Immature natural killer cell (primary cell): Measurements from ENCODE around the gene PURB. TPM values are rescaled to one million over a fixed set of nuclear protein-coding genes. Genes with fewer than 3 reads are reported as not detected.

ENCODE experiments used
- DNase-seq, 3 donors: peaks; one replicate each; pipeline ENCODE4 v3.0.0; 2022; ENCODE audit warnings: mixed read lengths in 1 of 3
- H3K27ac Mint-ChIP-seq, 6 donors: one replicate each; pipeline ENCODE4 v1.8.0; 2020; ENCODE audit warnings: mixed read lengths in 6 of 6, mild to moderate bottlenecking in 5 of 6, inconsistent platforms in 4 of 6, moderate library complexity in 3 of 6
- H3K27me3 Mint-ChIP-seq, 3 donors: one replicate each; pipeline ENCODE4 v1.8.0; 2020 to 2021; ENCODE audit warnings: low read depth in 3 of 3, mild to moderate bottlenecking in 3 of 3, mixed read lengths in 3 of 3, moderate library complexity in 3 of 3, inconsistent platforms in 1 of 3
- H3K36me3 Mint-ChIP-seq, 3 donors: one replicate each; pipeline ENCODE4 v1.8.0; 2020; ENCODE audit warnings: mixed read lengths in 3 of 3, inconsistent platforms in 2 of 3, mild to moderate bottlenecking in 2 of 3
- H3K4me1 Mint-ChIP-seq, 2 donors: one replicate each; pipeline ENCODE4 v1.8.0; 2020; ENCODE audit warnings: inconsistent platforms in 2 of 2, mild to moderate bottlenecking in 2 of 2, mixed read lengths in 2 of 2, moderate library complexity in 1 of 2
- H3K4me3 Mint-ChIP-seq, 5 donors: one replicate each; pipeline ENCODE4 v1.8.0; 2020; ENCODE audit warnings: mild to moderate bottlenecking in 5 of 5, mixed read lengths in 5 of 5, inconsistent platforms in 3 of 5, moderate library complexity in 3 of 5
- H3K9me3 Mint-ChIP-seq, 6 donors: one replicate each; pipeline ENCODE4 v1.8.0; 2020; ENCODE audit warnings: mild to moderate bottlenecking in 6 of 6, mixed read lengths in 6 of 6, inconsistent platforms in 4 of 6, moderate library complexity in 3 of 6
- polyA plus RNA-seq, 3 donors: library from polyadenylated mRNA; unstranded; fragments of 300-500 nt; fragmentation: Illumina TruSeq; gene quantifications; one replicate each; pipeline ENCODE4 v1.2.3, GENCODE V29; 2021

The PURB gene
- polyA plus RNA-seq, 3 donors from 2014 or later, result 2.4 to 3.2 (median 3.2) TPM

GRCh38 chr7:44909596-44910389, 24.5 kb upstream of the PURB start:
- H3K27me3 Mint-ChIP-seq, result peaks cover 0 to 2% (median 0%) of the 10 kb centered on the region in 3 donors
- DNase-seq, result no peak
- no peak overlapping the region for H3K27ac Mint-ChIP-seq
- no peaks in the 10 kb centered on the region for H3K4me1 Mint-ChIP-seq
- H3K36me3 Mint-ChIP-seq, result peaks cover 0 to 3% (median 0%) of the 10 kb centered on the region in 3 donors
- no peaks in the 10 kb centered on the region for H3K9me3 Mint-ChIP-seq
- no peak overlapping the region for H3K4me3 Mint-ChIP-seq

GRCh38 chr7:44906965-44907364, 21.6 kb upstream of the PURB start:
- no peaks in the 10 kb centered on the region for H3K9me3 Mint-ChIP-seq
- no peak for DNase-seq
- H3K36me3 Mint-ChIP-seq, result peaks cover 0 to 3% (median 0%) of the 10 kb centered on the region in 3 donors
- H3K4me1 Mint-ChIP-seq, result no peaks in the 10 kb centered on the region
- H3K27ac Mint-ChIP-seq, result peak overlapping the region in 2 of 6 donors; percentile 29 to 51
- peaks cover 0 to 2% (median 0%) of the 10 kb centered on the region in 3 donors for H3K27me3 Mint-ChIP-seq
- H3K4me3 Mint-ChIP-seq, result no peak overlapping the region

- no peaks in the 10 kb centered on the region for H3K4me1 Mint-ChIP-seq
- no peak overlapping the region for H3K4me3 Mint-ChIP-seq
- no peak for DNase-seq
- H3K27ac Mint-ChIP-seq, result peak overlapping the region in 1 of 6 donors; percentile 63
- H3K9me3 Mint-ChIP-seq, result no peaks in the 10 kb centered on the region
- H3K27me3 Mint-ChIP-seq, result peaks cover 0 to 2% (median 0%) of the 10 kb centered on the region in 3 donors
- peaks cover 0 to 3% (median 0%) of the 10 kb centered on the region in 3 donors for H3K36me3 Mint-ChIP-seq
These were observed 19.8 kb upstream of the PURB start for GRCh38 chr7:44905002-44905635.

- Mint-ChIP-seq H3K27ac (no peak overlapping the region), H3K9me3 (peaks cover 0 to 2% (median 0%) of the 10 kb centered on the region in 6 donors), H3K27me3 (no peaks in the 10 kb centered on the region), H3K4me1 (peaks cover 3 to 5% of the 10 kb centered on the region in 2 donors), H3K36me3 (no peaks in the 10 kb centered on the region), H3K4me3 (no peak overlapping the region)
- no peak for DNase-seq
These were observed 14.1 kb upstream of the PURB start for GRCh38 chr7:44899443-44899842.

GRCh38 chr7:44898039-44898438, 12.7 kb upstream of the PURB start:
- H3K4me3 Mint-ChIP-seq, result no peak overlapping the region
- no peak overlapping the region for H3K27ac Mint-ChIP-seq
- peaks cover 0 to 3% (median 0%) of the 10 kb centered on the region in 3 donors for H3K36me3 Mint-ChIP-seq
- H3K27me3 Mint-ChIP-seq, result no peaks in the 10 kb centered on the region
- H3K9me3 Mint-ChIP-seq, result peaks cover 0 to 2% (median 0%) of the 10 kb centered on the region in 6 donors
- DNase-seq, result no peak
- H3K4me1 Mint-ChIP-seq, result peaks cover 3 to 5% of the 10 kb centered on the region in 2 donors

GRCh38 chr7:44897309-44897708, 12.0 kb upstream of the PURB start:
- no peak overlapping the region for H3K4me3 Mint-ChIP-seq
- H3K27ac Mint-ChIP-seq, result no peak overlapping the region

GRCh38 chr7:44894888-44895580, 9.7 kb upstream of the PURB start:
- Mint-ChIP-seq H3K4me3 (no peak overlapping the region), H3K36me3 (peaks cover 0 to 6% (median 0%) of the 10 kb centered on the region in 3 donors), H3K9me3 (peaks cover 0 to 2% (median 0%) of the 10 kb centered on the region in 6 donors), H3K4me1 (peaks cover 21 to 26% of the 10 kb centered on the region in 2 donors), H3K27me3 (no peaks in the 10 kb centered on the region), H3K27ac (peak overlapping the region in 1 of 6 donors; percentile 58)
- DNase-seq, result no peak

More at GRCh38 chr7:44897309-44897708, 12.0 kb upstream of the PURB start:
- Mint-ChIP-seq H3K27me3 (no peaks in the 10 kb centered on the region), H3K4me1 (peaks cover 5 to 10% of the 10 kb centered on the region in 2 donors), H3K36me3 (peaks cover 0 to 6% (median 0%) of the 10 kb centered on the region in 3 donors), H3K9me3 (peaks cover 0 to 2% (median 0%) of the 10 kb centered on the region in 6 donors)
- DNase-seq, result no peak

GRCh38 chr7:44893710-44894234, 8.4 kb upstream of the PURB start:
- peak overlapping the region in 1 of 6 donors; percentile 68 for H3K27ac Mint-ChIP-seq

GRCh38 chr7:44891791-44892190, 6.5 kb upstream of the PURB start:
- no peak for DNase-seq
- Mint-ChIP-seq H3K27ac (peak overlapping the region; percentile 86 to 99 (median 95)), H3K4me1 (peaks cover 19 to 22% of the 10 kb centered on the region in 2 donors), H3K36me3 (peaks cover 0 to 6% (median 0%) of the 10 kb centered on the region in 3 donors), H3K27me3 (no peaks in the 10 kb centered on the region), H3K9me3 (no peaks in the 10 kb centered on the region), H3K4me3 (peak overlapping the region; percentile 48 to 63 (median 54))

More at GRCh38 chr7:44893710-44894234, 8.4 kb upstream of the PURB start:
- Mint-ChIP-seq H3K36me3 (peaks cover 0 to 6% (median 0%) of the 10 kb centered on the region in 3 donors), H3K4me3 (no peak overlapping the region), H3K27me3 (no peaks in the 10 kb centered on the region), H3K4me1 (peaks cover 21 to 26% of the 10 kb centered on the region in 2 donors), H3K9me3 (peaks cover 0 to 2% (median 0%) of the 10 kb centered on the region in 6 donors)
- no peak for DNase-seq

- peak; percentile 30 to 55 (median 45) for DNase-seq
- H3K4me1 Mint-ChIP-seq, result peaks cover 23 to 26% of the 10 kb centered on the region in 2 donors
- H3K36me3 Mint-ChIP-seq, result peaks cover 0 to 6% (median 0%) of the 10 kb centered on the region in 3 donors
- no peaks in the 10 kb centered on the region for H3K27me3 Mint-ChIP-seq
- H3K27ac Mint-ChIP-seq, result peak overlapping the region; percentile 86 to 99 (median 95)
- H3K4me3 Mint-ChIP-seq, result peak overlapping the region; percentile 48 to 63 (median 54)
- H3K9me3 Mint-ChIP-seq, result no peaks in the 10 kb centered on the region
These were observed 6.0 kb upstream of the PURB start for GRCh38 chr7:44891372-44891771.

- DNase-seq, result no peak
- H3K36me3 Mint-ChIP-seq, result peaks cover 3 to 10% (median 4%) of the 10 kb centered on the region in 3 donors
- H3K4me1 Mint-ChIP-seq, result peaks cover 33 to 39% of the 10 kb centered on the region in 2 donors
- peak overlapping the region in 5 of 6 donors; percentile 26 to 75 (median 72) for H3K27ac Mint-ChIP-seq
- H3K9me3 Mint-ChIP-seq, result peaks cover 0 to 4% (median 0%) of the 10 kb centered on the region in 6 donors
- peaks cover 9 to 16% (median 12%) of the 10 kb centered on the region in 3 donors for H3K27me3 Mint-ChIP-seq
- H3K4me3 Mint-ChIP-seq, result no peak overlapping the region
These were observed 3.9 kb upstream of the PURB start for GRCh38 chr7:44889086-44889781.

- H3K27ac Mint-ChIP-seq, result peak overlapping the region; percentile 73 to 100 (median 100)
- H3K36me3 Mint-ChIP-seq, result peaks cover 4 to 9% (median 5%) of the 10 kb centered on the region in 3 donors
- peaks cover 10 to 16% (median 12%) of the 10 kb centered on the region in 3 donors for H3K27me3 Mint-ChIP-seq
- DNase-seq, result no peak
- peak overlapping the region in 1 of 5 donors; percentile 40 for H3K4me3 Mint-ChIP-seq
- peaks cover 49 to 53% of the 10 kb centered on the region in 2 donors for H3K4me1 Mint-ChIP-seq
- peaks cover 0 to 5% (median 0%) of the 10 kb centered on the region in 6 donors for H3K9me3 Mint-ChIP-seq
These were observed 2.0 kb upstream of the PURB start for GRCh38 chr7:44887293-44887692.
